Breast epithelium (tissue), 4 donors: ENCODE measurements around the gene SH3GL3. TPM values are rescaled to one million over a fixed set of nuclear protein-coding genes. Genes with fewer than 3 reads are reported as not detected.
A peak's percentile ranks its signal among the peaks of the same experiment; 100 is the strongest.

ENCODE experiments used
- DNase-seq, 2 donors: peaks; one replicate each; pipeline ENCODE4 v3.0.0-alpha.2; 2019; ENCODE audit warnings: low spot score in 2 of 2
- H3K27ac ChIP-seq, 2 donors: fragments of 200-600 bp; sonication (generic) in 1 of 2; one replicate each; pipeline ENCODE4 v1.5.1; 2016 to 2019; ENCODE audit warnings: mild to moderate bottlenecking in 1 of 2
- H3K27me3 ChIP-seq, 2 donors: fragments of 200-600 bp; sonication (generic) in 1 of 2; one replicate each; pipeline versions ENCODE4 v1.5.1 to v1.6.0; 2017 to 2019; ENCODE audit warnings: control low read depth in 1 of 2, mild to moderate bottlenecking in 1 of 2
- H3K36me3 ChIP-seq: fragments of 200-600 bp; one replicate; pipeline ENCODE4 v1.5.1; 2019
- H3K4me1 ChIP-seq, 2 donors: fragments of 200-600 bp; sonication (generic); one replicate each; pipeline ENCODE4 v1.5.1; 2016 to 2019; ENCODE audit warnings: control low read depth in 1 of 2
- H3K4me3 ChIP-seq, 3 donors: fragments of 200-600 bp; sonication (generic); 1 replicate in 2 of 3; 2 replicates in 1 of 3; pipeline ENCODE4 v1.5.1; 2016 to 2019; ENCODE audit warnings: mild to moderate bottlenecking in 3 of 3, moderate library complexity in 2 of 3
- H3K9me3 ChIP-seq, 2 donors: fragments of 200-600 bp; sonication (generic) in 1 of 2; one replicate each; pipeline ENCODE4 v1.5.1; 2016 to 2019; ENCODE audit warnings: control low read depth in 1 of 2
- CTCF ChIP-seq, 3 donors: fragments of 450-650 bp; IDR thresholded peaks; one replicate each; pipeline ENCODE4 v1.5.1; 2016 to 2017; ENCODE audit warnings: antibody characterized with exemption in 3 of 3, mild to moderate bottlenecking in 3 of 3, moderate library complexity in 3 of 3
- POLR2A ChIP-seq: fragments of 450-650 bp; IDR thresholded peaks from one replicate; pipeline ENCODE4 v1.6.1; 2016; ENCODE audit warnings: antibody characterized with exemption, mild to moderate bottlenecking, moderate library complexity
- POLR2AphosphoS5 ChIP-seq, 3 donors: sonication (generic); formaldehyde crosslinking; IDR thresholded peaks; one replicate each; pipeline ENCODE4 v1.6.1; 2017; ENCODE audit warnings: antibody characterized with exemption in 3 of 3
- intact Hi-C: fragments of 100-400 bp; cut with DNase I; formaldehyde crosslinking; loops from one replicate; pipeline ENCODE4 v1.15.1; 2023; ENCODE audit warnings: low total_unique reads
- total RNA-seq, 3 donors: library from RNA; depleted of rRNA; stranded (reverse); fragments of >200 nt; gene quantifications; one replicate each; pipeline ENCODE4 v1.1.0, GENCODE V29; 2016

SH3GL3 gene
- total RNA-seq, 3 donors from 2014 or later, result not detected

- Histone ChIP-seq H3K9me3 (no peaks in the 10 kb centered on the region), H3K36me3 (no peaks in the 10 kb centered on the region), H3K4me3 (peak overlapping the region; percentile 32 to 66 (median 48)), H3K4me1 (no peaks in the 10 kb centered on the region), H3K27me3 (peaks cover 0 to 28% of the 10 kb centered on the region in 2 donors), H3K27ac (peak overlapping the region in 1 of 2 donors; percentile 59)
- no peak for DNase-seq
- TF ChIP-seq POLR2A, result no peak
- TF ChIP-seq CTCF (IDR thresholded peaks at IDR 0.05), result no peak
- no peak for TF ChIP-seq POLR2AphosphoS5 (IDR thresholded peaks at IDR 0.05)
- intact Hi-C loops, result no loop called here
Measured at GRCh38 chr15:83654379-83655236, 207.5 kb downstream of the SH3GL3 start.

GRCh38 chr15:83655237-83655616 is 208.1 kb downstream of the SH3GL3 start:
- H3K27ac ChIP-seq, result no peak overlapping the region
- DNase-seq, result no peak
- TF ChIP-seq CTCF (IDR thresholded peaks at IDR 0.05) (no peak), POLR2AphosphoS5 (IDR thresholded peaks at IDR 0.05) (no peak), POLR2A (no peak)
- peak overlapping the region in 1 of 3 donors; percentile 66 for H3K4me3 ChIP-seq
- H3K9me3 ChIP-seq, result no peaks in the 10 kb centered on the region
- H3K36me3 ChIP-seq, result no peaks in the 10 kb centered on the region
- peaks cover 0 to 28% of the 10 kb centered on the region in 2 donors for H3K27me3 ChIP-seq
- no peaks in the 10 kb centered on the region for H3K4me1 ChIP-seq
- intact Hi-C loops, result no loop called here

- Histone ChIP-seq H3K4me1 (no peaks in the 10 kb centered on the region), H3K27me3 (peaks cover 0 to 28% of the 10 kb centered on the region in 2 donors), H3K4me3 (no peak overlapping the region), H3K27ac (no peak overlapping the region), H3K36me3 (no peaks in the 10 kb centered on the region), H3K9me3 (no peaks in the 10 kb centered on the region)
- TF ChIP-seq POLR2AphosphoS5 (IDR thresholded peaks at IDR 0.05) (no peak), CTCF (IDR thresholded peaks at IDR 0.05) (no peak), POLR2A (no peak)
- intact Hi-C loops, result no loop called here
- no peak for DNase-seq
Measured at GRCh38 chr15:83656192-83656591, 209.1 kb downstream of the SH3GL3 start.

GRCh38 chr15:83656943-83657528 is 209.9 kb downstream of the SH3GL3 start:
- DNase-seq, result no peak
- intact Hi-C loops, result no loop called here
- Histone ChIP-seq H3K4me3 (no peak overlapping the region), H3K9me3 (no peaks in the 10 kb centered on the region), H3K27ac (no peak overlapping the region), H3K4me1 (no peaks in the 10 kb centered on the region), H3K27me3 (peaks cover 0 to 28% of the 10 kb centered on the region in 2 donors), H3K36me3 (no peaks in the 10 kb centered on the region)
- TF ChIP-seq CTCF (IDR thresholded peaks at IDR 0.05) (no peak), POLR2AphosphoS5 (IDR thresholded peaks at IDR 0.05) (no peak), POLR2A (no peak)

GRCh38 chr15:83657549-83657948 is 210.4 kb downstream of the SH3GL3 start:
- Histone ChIP-seq H3K36me3 (no peaks in the 10 kb centered on the region), H3K27ac (no peak overlapping the region), H3K4me1 (no peaks in the 10 kb centered on the region)

More at GRCh38 chr15:83657549-83657948, 210.4 kb downstream of the SH3GL3 start:
- DNase-seq, result no peak
- peaks cover 0 to 28% of the 10 kb centered on the region in 2 donors for H3K27me3 ChIP-seq
- no peak overlapping the region for H3K4me3 ChIP-seq
- no peaks in the 10 kb centered on the region for H3K9me3 ChIP-seq
- TF ChIP-seq CTCF (IDR thresholded peaks at IDR 0.05) (no peak), POLR2AphosphoS5 (IDR thresholded peaks at IDR 0.05) (no peak), POLR2A (no peak)
- intact Hi-C loops, result no loop called here
